ENCODE data around the gene CCNF.
"Not testable (repeated sequence)": the region's sequence is repeated elsewhere in the genome, so short reads cannot be mapped to it uniquely, and the experiment has no call there.

The CCNF gene

DNA sequence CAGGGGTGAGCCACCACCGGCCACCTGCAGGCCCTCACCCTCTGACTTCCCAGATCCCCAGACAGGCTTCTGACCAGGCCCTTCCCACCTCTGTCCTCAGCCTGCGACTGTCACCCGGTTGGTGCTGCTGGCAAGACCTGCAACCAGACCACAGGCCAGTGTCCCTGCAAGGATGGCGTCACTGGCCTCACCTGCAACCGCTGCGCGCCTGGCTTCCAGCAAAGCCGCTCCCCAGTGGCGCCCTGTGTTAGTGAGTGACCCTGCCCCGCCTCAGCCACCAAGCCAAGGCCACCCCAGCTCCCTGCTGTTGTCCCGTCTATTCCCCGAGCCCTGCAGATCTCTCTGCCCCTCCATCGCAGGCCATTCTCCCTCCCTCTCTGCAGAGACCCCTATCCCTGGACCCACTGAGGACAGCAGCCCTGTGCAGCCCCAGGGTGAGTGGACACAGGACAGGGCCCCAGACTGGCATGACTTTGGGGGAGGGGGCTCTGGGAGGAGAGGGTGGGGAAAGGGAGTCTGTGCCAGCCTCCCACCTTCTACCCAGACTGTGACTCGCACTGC lies 43.7 kb downstream of the CCNF start:
- DNase-seq, result no peak

DNA sequence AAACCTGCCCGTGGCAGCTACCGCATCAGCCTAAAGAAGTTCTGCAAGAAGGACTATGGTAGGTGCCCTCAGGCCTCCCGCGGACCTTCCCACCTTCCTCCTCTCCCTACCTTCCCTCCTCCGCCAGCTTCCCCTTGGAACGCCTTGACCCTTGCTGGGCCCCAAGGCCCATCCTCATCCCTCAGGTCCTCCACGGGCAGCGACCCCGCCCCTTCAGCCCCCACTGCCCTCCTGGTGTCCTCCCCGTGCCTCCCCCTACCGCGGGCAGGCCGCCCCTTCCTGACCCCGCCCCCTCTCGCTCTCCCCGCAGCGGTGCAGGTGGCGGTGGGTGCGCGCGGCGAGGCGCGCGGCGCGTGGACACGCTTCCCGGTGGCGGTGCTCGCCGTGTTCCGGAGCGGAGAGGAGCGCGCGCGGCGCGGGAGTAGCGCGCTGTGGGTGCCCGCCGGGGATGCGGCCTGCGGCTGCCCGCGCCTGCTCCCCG lies 44.2 kb downstream of the CCNF start:
- DNase-seq, result peak; percentile 33

DNA sequence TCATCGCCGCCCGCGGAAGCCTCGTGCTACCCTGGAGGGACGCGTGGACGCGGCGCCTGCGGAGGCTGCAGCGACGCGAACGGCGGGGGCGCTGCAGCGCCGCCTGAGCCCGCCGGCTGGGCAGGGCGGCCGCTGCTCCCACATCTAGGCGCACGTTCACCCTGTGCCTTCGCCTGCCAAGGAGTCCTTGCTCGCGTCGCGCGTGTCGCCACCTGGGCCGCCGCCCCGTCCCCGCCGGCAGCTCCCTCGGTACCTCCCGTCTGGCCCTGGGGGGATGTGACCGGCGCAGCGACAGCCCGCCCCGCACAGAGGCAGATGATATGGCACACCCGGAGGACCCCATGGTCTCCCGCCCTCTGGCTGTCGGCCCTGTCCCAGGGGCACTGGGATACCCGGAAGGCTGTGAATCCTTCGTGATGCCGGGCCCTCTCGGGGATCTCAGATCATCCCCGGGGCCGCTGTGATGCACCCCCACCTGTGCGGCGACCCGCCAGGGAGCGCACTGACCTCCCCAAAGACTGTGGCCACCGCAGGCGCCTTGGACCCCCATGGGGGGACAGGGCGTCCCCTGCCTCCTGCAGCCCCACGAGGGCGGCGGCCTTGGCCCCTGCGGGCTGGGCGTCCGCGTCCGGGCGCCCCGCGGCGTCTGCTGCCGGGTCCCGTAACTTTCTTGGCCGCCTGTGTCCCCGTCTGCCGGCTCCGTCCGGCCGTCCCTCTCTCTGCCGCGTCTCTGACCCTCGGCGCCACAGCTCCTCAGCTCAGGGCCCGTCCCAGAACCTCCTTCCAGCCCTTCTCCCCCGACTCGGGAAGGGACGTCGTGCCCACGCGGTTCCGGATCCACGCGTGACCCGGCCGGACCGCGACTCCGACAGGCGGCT lies 45.0 kb downstream of the CCNF start:
- peak; percentile 75 for DNase-seq

DNA sequence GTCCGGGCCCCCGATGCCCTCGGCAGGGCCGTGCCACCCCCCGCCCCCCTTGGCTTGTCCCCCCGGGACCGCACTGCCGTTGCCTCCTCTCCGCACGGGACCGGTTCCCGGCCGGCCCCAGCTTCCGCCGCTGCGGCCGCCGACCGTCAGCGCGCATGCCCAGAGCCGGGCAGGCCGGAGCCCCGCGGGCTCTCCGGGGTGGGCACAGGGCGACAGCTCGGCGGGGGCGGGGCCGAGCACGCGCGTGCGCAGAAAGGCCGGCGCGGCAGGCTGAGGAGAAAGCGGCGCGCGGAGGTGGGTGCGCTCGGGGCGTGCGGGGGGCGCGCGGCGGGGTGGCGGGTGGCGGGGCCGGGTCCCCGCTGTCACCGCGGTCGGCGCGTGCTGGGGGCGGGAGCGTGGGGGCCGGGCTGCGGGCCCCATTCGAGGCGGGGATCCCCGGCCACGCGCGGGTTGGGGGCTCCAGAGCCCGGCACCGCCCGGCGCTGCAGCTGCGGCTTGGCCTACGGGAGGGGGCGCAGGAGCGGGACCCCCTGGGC lies 45.7 kb downstream of the CCNF start, which contains the start of gene TBC1D24:
Gene TBC1D24 (plus strand): TSS at position 251 of the 536 bp plus-strand sequence. CDS start 21,022 bp downstream, outside the sequence.
- peak; percentile 91 for DNase-seq

DNA sequence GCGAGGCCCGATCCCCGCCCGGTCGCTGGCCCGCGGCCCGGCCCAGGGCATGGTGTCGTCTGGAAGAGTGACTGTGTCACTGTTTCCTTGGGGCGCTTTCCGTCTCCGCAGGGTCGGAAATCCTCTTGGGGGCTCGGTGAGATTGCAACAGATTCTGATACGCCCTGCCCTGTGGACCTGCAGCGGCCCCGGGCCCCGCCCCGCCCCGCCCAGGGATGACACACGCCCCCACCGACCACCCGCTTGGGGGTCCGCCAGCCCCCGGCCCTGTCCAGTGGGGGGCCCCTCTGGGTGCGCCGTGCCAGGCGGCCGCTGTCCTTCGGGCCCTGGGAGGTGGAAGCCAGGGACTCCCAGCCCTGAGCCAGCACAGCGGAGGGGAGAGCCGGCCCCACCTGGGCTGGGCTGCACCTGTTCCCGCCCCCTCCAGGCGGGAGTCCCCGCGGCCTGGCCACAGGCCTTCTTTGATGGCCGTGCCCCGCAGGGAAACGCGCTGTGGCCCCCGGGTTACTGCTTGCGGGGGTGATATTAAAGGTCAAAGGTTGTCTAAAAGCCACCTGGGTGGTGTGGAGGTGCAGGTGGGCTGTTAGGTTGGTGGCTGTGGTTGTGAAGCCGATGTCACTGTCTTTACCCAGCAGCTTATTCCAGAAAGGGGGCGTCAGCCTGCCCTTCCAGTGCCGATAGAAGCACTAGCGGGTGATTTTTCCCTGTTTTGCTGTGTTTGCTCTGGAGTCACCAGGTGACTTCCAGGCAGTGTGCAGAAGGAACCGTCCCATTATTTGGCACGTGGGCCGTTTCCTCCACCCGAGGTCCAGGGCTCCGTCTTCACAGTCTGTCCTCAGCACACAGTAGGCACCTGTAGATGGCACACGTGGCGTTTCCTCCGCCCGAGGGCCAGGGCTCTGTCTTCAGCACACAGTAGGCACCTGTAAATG lies 46.4 kb downstream of the CCNF start:
- peak; percentile 28 for DNase-seq

DNA sequence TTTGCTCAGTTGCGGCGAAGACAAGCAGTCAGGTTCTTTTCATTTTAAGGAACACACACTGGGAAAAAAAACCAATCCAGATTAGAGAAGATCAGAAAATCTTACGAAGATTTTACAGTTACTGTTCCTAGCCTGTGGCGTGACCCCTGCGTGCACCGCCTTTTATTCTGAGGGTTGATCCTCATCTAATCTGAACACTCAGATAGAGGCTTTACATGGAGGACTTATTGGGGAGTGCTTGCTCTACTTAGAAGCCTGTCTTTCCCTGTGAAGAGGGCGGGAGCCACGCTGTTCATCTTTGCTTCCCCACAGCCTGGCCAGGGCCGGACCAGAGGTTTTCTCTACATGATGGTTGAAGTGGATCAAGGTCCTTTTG lies 47.1 kb downstream of the CCNF start:
- DNase-seq, result no peak

DNA sequence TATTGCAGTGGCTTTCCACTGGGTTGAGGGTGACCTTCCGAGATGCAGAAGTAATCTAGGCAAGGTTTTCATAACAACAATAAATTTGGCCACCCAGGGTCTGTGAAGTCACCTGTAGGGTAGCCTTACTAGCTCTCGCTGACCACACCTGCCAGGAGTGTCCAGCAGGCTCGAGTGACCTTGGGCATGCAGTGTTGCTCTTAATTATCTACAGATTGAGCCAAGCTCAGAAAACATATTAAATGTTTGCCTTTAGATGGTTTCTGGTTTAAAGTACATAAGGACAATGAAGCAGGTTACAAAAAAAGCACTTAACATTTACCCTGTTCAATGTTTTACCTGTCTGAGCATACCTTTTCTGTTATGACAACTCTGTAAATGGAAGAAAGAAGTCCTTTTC lies 47.5 kb downstream of the CCNF start:
- no peak for DNase-seq

DNA sequence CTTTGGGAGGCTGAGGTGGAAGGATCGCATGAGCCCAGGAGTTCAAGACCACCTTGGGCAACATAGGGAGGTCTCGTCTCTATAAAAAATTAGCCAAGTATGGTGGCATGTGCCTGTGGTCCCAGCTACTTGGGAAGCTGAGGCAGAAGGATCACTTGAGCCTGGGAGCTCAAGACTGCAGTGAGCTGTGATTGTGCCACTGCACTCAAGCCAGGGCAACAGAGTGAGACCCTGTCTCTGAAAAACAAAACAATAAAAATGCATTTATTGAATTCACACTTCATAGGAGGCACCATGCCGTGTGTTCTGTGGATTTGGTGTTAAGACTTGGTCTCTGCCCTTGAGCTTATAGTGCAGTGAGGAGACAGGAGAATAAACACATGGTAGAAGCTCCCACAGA lies 48.1 kb downstream of the CCNF start:
- no peak for DNase-seq

DNA sequence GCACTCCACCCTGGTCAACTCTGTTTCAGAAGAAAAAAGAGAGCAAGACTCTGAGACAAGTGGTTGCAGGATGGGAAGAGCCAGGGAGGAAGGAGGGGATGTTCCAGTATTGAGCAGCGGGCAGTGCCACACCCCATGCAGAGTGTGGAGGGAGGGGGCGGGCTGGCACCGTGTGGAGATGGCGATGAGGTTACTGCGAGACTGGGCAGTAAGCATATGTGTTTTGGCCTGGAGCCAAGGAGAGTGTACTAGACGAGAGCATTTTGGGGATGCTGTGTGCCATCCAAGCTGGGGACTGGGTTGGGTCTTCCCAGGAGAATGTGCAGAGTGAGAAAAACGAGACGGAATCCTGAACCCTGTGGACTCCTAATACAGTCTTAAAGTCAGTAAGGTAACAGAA lies 49.0 kb downstream of the CCNF start:
- DNase-seq, result no peak

DNA sequence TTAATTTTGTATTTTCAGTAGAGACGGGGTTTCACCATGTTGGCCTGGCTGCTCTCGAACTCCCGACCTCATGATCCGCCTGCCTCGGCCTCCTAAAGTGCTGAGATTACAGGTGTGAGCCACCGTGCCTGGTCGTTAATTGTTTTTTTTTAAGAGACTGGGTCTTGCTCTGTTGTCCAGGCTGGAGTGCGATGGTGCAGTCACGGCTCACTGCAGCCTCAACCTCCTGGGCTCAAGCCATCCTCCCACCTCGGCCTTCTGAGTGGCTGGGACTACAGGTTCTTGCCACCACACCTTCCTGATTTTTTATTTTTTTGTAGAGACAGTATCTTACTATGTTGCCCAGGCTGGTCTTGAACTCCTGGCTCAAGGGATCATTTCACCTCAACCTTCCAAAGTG lies 50.7 kb downstream of the CCNF start:
- DNase-seq, result not testable (repeated sequence)

DNA sequence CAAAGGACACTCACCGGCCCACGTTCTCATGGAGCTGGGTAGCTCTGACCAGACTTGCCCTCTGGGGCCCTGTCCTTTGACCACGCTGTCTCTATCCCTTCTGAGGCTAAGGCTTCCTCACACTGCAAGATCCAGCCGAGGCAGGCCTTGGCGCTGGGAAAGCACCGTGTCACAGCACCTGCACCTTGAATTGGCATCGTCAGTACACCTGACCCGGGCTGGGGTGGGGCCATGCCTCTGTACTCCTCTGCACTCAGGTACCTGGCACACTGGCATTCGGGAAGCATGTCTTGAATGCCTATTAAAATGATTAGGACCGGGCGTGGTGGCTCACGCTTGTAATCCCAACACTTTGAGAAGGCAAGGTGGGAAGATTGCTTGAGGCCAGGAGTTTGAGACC lies 51.7 kb downstream of the CCNF start:
- no peak for DNase-seq

DNA sequence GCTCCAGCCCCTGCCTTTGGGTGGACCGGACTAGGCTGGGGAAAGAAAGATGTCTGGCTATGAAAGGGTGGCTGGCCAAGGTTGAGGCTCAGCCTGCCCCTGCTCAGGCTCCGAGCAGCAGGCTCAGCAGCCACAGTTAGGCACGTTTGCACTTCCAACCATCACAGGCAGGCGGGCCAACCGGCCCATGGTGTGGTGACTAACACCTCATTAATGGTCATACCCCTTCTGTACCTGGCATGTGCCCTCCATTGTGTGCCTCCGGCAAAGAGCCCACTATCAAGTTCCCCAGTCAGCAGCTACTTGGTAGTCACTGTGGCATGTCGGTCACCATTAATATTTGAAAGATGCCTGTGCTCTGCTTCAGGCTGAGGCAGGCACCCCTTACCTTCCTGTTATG lies 52.4 kb downstream of the CCNF start:
- no peak for DNase-seq

DNA sequence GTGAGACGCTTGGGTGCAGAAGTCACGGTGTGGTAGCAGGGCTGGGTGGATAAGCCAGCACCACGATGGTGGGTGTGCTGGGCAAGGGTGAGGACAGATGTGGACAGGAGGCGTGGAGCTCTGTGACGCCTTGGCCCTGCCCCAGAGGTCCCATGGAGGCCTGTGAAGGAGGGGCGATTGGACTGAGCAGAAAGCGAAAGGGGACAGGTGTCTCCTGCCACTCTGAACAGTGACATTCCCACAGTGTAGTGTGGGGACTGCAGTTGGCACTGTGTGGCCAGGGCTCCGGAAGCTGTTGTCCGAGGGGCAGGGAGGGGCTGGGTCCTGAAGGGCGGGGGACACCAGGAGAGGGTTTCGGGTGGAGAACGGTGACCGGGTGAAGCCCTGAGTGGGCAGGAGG lies 53.0 kb downstream of the CCNF start:
- DNase-seq, result no peak

DNA sequence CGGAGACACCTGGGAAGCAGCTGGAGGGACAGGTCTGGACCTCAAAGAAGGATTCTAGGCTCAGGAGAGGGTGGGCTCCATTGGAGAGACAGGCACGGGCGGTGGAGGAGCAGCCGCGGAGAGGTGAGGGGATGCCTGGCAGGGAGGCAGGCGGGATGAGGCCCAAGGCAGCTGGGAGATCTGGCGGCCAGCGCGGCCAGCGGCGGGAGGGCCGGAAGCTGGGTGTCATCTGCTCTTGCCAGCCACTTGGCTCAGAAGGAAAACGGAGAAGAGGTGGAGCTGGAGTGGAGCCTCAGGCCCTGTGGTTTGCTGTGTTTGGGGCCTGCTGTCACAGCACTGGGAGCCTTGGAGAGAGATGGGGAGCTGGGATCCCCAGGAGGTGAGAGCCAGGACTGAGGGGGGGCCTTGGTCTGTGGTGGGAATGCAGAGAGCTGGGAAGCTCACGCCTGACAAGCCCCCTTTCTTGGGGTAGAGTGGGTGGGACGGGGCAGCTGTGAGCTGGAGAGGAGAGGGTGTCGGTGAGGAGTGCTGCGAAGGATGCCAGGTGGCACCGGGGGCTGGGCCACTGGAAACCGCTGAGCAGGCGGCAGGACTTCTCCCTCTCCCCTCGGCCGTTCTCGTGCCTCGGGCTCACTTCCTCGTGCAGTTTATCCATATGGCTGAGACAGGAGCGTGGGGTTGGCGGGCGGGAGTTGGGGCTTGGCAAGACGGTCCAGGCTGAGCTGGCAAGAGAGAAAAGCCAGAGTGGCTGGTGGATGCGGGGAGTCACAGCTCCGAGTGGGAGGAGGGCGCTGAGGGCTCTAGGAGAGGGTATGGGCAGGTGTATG lies 53.7 kb downstream of the CCNF start:
- DNase-seq, result no peak

DNA sequence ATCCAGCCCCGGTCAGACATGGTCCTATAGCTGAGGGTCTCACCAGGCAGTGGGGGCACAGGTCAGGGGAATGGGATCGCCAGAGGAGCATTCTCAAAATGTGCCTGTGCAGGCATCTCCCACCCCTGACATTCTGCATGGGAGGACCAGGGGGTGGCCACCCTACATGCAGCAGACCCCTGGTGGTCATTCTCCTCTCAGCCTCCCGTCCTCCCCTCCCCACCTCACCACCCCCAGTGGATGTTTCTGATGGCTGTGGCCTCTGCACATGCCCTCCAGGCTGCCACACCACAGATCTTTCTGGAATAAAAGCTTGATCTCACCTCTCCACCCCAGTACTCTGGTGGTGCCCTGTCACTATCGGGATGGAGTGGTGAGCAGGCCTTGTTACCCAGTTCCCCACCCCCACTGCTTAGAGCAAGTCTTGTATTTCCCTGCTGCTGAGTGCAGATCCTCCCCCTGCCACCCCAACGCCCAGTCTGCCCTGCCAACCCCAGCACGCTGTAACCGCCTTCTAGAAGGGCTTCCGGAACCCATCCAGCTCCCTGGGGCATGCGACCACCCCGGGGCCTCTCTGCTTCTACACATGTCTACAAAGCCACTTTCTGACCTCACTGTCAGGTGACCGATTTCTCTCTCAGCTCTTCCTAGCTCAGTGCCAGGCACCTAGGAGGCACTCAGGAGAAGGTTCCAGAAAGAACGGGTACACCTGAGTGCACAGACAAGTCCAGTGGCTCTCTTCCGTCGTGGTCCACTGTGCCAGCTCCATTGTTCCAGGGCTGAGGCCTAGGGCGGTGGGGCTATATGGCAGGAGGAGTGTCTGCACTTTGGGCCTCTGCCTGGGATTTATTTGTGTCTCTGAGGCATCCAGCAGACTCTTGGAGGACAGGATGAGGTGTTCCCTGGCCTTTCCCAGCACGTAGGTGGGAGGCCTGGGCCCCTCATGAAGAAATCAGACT lies 55.0 kb downstream of the CCNF start:
- DNase-seq, result no peak

DNA sequence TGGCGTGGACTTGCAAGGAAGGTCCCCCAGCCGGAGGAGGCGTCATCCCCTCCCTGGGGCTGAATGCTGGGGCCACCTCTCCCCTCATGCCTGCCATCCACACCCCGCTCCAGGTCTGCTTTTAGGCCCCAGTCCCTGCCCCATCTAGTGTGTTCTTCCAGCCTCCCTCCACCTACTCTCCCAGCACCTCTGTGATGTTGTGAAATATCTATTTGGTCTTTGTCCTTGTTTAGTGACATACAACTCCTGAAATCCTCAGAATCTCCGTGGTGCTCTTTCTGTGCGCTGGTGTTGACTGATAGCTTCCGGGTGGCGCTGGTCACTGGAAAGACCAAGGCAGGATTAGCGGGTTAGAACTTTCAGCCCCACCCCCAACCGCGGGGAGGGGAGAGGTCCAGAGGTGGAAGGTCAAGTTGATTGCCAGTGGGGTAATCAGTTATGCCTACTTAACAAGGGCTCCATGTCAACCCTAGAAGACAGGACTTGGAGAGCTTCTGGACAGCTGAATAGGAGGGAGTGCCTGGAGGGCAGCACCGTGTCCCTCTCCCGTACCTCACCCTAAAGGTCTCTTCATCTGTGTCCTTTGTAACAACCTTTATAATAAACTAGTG lies 55.8 kb downstream of the CCNF start:
- DNase-seq, result no peak

DNA sequence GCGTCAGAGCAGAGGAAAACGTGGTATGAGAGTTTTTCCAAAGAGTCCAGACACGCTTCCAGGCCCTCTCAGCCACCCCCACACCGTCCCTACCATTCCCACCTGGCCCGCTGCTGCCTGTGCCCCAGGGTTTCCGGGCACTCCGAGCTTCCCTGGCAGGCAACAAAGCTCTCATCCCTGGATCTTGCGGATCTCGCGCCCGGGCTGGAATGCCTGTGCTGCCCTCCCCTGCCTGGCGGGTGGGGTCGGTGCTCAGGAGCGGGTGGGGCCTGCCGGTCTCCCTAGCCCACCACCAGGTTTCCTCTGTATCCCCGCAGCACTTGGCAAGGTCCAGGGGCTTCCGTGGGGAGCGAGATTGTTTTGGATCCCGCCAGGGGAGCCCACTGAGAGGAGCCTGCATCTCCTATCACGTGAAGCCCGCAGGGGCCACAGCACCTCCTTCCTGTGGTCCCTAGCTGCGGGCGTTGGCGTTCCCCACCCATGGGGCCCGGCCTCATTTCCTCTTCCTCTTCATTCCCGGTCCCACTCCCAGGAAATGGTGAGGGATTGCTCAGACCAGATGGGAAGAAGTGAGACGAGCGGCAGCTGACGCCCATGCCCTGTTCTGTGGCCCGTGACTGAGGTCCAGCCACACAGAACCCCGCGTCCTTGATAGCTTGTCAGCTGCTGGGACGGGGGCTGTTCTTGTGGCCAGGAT lies 56.7 kb downstream of the CCNF start:
- no peak for DNase-seq

DNA sequence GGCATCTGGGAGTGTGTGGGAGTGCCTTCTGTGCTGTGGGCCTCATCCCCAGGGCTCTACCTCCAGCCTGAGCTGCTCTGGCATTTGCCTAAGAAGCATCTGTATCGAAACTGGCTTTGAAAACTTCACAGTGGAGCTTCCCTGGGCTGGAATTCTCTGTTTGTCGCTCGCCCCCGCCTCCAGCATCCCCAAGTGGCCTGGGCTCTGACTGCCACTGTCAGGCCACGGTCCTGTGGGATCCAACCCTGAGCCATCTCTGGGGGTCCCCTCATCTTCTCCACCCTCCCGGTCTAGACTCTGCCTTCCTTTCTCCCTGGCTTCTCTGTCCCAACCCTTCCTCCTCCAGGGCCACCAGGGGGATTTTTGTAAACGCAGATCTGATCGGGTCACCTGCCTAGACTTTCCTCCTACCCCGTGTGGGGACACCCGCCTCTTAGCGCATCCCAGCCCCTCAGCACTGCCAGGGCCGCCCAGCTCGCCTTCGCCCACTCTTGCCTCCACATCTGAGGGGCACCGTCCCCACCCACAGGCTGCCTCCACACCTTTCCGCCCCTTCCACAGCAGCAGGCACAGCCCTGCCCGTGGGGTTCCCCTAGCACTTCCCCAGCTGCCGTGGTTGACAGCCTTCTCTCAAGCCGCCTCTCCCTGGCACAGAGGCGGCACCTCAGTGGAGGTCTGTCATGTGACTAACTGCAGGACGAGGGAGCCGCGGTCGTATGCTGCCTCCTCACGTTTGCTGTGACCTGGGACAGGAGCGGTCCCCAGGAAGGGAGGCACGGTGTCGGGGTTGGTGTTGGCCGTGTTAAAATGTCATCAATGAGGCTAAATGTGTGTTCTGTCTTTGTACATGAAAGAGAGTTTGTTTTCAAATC lies 57.6 kb downstream of the CCNF start:
- no peak for DNase-seq

DNA sequence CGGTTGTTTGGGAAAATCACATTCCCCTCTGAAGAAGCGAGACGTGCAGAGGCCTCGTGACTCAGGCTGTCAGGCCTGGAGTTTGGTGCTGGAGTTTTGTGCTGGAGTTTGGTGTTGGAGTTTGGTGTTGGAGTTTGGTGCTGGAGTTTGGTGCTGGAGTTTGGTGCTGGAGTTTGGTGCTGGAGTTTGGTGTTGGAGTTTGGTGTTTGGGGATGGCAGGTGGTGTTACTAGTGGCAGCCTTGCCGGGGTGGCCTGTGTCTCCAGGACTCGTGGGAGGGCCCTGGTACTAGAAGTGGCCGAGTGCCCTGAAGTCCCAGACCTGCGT lies 58.2 kb downstream of the CCNF start:
- DNase-seq, result no peak
